ENCODE data around the gene MRM2.
A peak's percentile ranks its signal among the peaks of the same experiment; 100 is the strongest.

Gene MRM2

GRCh38 chr7:2281541-2281940 is 39.5 kb upstream of the MRM2 start:
- peaks cover 0 to 55% (median 10%) of the 10 kb centered on the region in 11 experiments; a peak in 13 of 22 replicates for H3K36me3 ChIP-seq
- no peaks in the 10 kb centered on the region for H3K27me3 ChIP-seq
- peaks cover 27 to 95% (median 49%) of the 10 kb centered on the region in 11 experiments; a peak in 21 of 22 replicates for H4K20me1 ChIP-seq
- H3K9ac ChIP-seq: peak overlapping the region in 4 of 11 experiments; percentile 10 to 44 (median 32); a peak in 2 of 22 replicates
- H3K9me3 ChIP-seq (replicated peaks in 1 of 11): no peaks in the 10 kb centered on the region
- peaks cover 37 to 47% (median 43%) of the 10 kb centered on the region in 10 experiments for H3K4me1 ChIP-seq
- H3K27ac ChIP-seq: no peak overlapping the region
- TF ChIP-seq Cebpa-rat (IDR thresholded peaks at IDR 0.05): no peak
- peak overlapping the region; percentile 9 to 68 (median 39); a peak in 17 of 22 replicates for H3K4me2 ChIP-seq
- H3K4me3 ChIP-seq: no peak overlapping the region

- no peaks in the 10 kb centered on the region for H3K9me3 ChIP-seq (replicated peaks in 1 of 11)
- no peak overlapping the region for H3K27ac ChIP-seq
- no peaks in the 10 kb centered on the region for H3K27me3 ChIP-seq
- peak overlapping the region in 10 of 11 experiments; percentile 2 to 62 (median 33); a peak in 16 of 22 replicates for H3K4me2 ChIP-seq
- H3K36me3 ChIP-seq: peaks cover 0 to 58% (median 16%) of the 10 kb centered on the region in 11 experiments; a peak in 13 of 22 replicates
- peak overlapping the region in 1 of 11 experiments; percentile 15; a peak in 1 of 22 replicates for H3K9ac ChIP-seq
- peaks cover 37 to 49% (median 47%) of the 10 kb centered on the region in 10 experiments for H3K4me1 ChIP-seq
- peaks cover 25 to 95% (median 52%) of the 10 kb centered on the region in 11 experiments; a peak in 21 of 22 replicates for H4K20me1 ChIP-seq
- H3K4me3 ChIP-seq: no peak overlapping the region
- no peak for TF ChIP-seq Cebpa-rat (IDR thresholded peaks at IDR 0.05)
Observed at GRCh38 chr7:2280424-2280823, 38.4 kb upstream of the MRM2 start.

GRCh38 chr7:2279896-2280295 is 37.9 kb upstream of the MRM2 start:
- Histone ChIP-seq H3K4me3 (no peak overlapping the region), H3K27ac (no peak overlapping the region), H3K27me3 (no peaks in the 10 kb centered on the region), H4K20me1 (peaks cover 23 to 95% (median 49%) of the 10 kb centered on the region in 11 experiments; a peak in 21 of 22 replicates), H3K9ac (peak overlapping the region in 1 of 11 experiments; percentile 29; a peak in 1 of 22 replicates), H3K36me3 (peaks cover 0 to 63% (median 19%) of the 10 kb centered on the region in 11 experiments; a peak in 19 of 22 replicates), H3K4me2 (peak overlapping the region in 10 of 11 experiments; percentile 2 to 62 (median 33); a peak in 15 of 22 replicates), H3K4me1 (peaks cover 37 to 49% (median 47%) of the 10 kb centered on the region in 10 experiments), H3K9me3 (replicated peaks in 1 of 11) (no peaks in the 10 kb centered on the region)
- TF ChIP-seq Cebpa-rat (IDR thresholded peaks at IDR 0.05): no peak

- Histone ChIP-seq H3K4me3 (no peak overlapping the region), H3K36me3 (peaks cover 9 to 65% (median 37%) of the 10 kb centered on the region in 11 experiments; a peak in 21 of 22 replicates), H3K9ac (no peak overlapping the region), H3K9me3 (replicated peaks in 1 of 11) (no peaks in the 10 kb centered on the region), H3K27me3 (no peaks in the 10 kb centered on the region), H3K4me2 (no peak overlapping the region), H3K27ac (no peak overlapping the region), H4K20me1 (peaks cover 23 to 94% (median 44%) of the 10 kb centered on the region in 11 experiments; a peak in 21 of 22 replicates), H3K4me1 (peaks cover 29 to 44% (median 38%) of the 10 kb centered on the region in 10 experiments)
- TF ChIP-seq Cebpa-rat (IDR thresholded peaks at IDR 0.05): no peak
Observed at GRCh38 chr7:2278026-2278425, 36.0 kb upstream of the MRM2 start.

- H3K4me2 ChIP-seq: peak overlapping the region in 2 of 11 experiments; percentile 3 to 19; a peak in 1 of 22 replicates
- H3K4me3 ChIP-seq: no peak overlapping the region
- H3K4me1 ChIP-seq: peaks cover 12 to 39% (median 33%) of the 10 kb centered on the region in 10 experiments
- H3K9ac ChIP-seq: peak overlapping the region in 1 of 11 experiments; percentile 29; a peak in 1 of 22 replicates
- peaks cover 13 to 92% (median 28%) of the 10 kb centered on the region in 11 experiments; a peak in 21 of 22 replicates for H4K20me1 ChIP-seq
- H3K27ac ChIP-seq: no peak overlapping the region
- no peaks in the 10 kb centered on the region for H3K9me3 ChIP-seq (replicated peaks in 1 of 11)
- TF ChIP-seq Cebpa-rat (IDR thresholded peaks at IDR 0.05): no peak
- peaks cover 18 to 84% (median 54%) of the 10 kb centered on the region in 11 experiments; a peak in 21 of 22 replicates for H3K36me3 ChIP-seq
- H3K27me3 ChIP-seq: no peaks in the 10 kb centered on the region
Observed at GRCh38 chr7:2276107-2276506, 34.1 kb upstream of the MRM2 start.

- peaks cover 23 to 94% (median 62%) of the 10 kb centered on the region in 11 experiments; a peak in 21 of 22 replicates for H3K36me3 ChIP-seq
- no peak overlapping the region for H3K27ac ChIP-seq
- no peak for TF ChIP-seq Cebpa-rat (IDR thresholded peaks at IDR 0.05)
- no peak overlapping the region for H3K4me3 ChIP-seq
- no peak overlapping the region for H3K9ac ChIP-seq
- H4K20me1 ChIP-seq: peaks cover 10 to 92% (median 18%) of the 10 kb centered on the region in 11 experiments; a peak in 19 of 22 replicates
- H3K9me3 ChIP-seq (replicated peaks in 1 of 11): no peaks in the 10 kb centered on the region
- H3K4me1 ChIP-seq: peaks cover 1 to 38% (median 32%) of the 10 kb centered on the region in 10 experiments; a peak in 19 of 20 replicates
- H3K27me3 ChIP-seq: no peaks in the 10 kb centered on the region
- H3K4me2 ChIP-seq: no peak overlapping the region
Observed at GRCh38 chr7:2275101-2275500, 33.1 kb upstream of the MRM2 start.

- Histone ChIP-seq H3K4me3 (no peak overlapping the region), H3K9ac (no peak overlapping the region), H3K36me3 (peaks cover 27 to 94% (median 65%) of the 10 kb centered on the region in 11 experiments), H3K4me1 (peaks cover 0 to 33% (median 27%) of the 10 kb centered on the region in 10 experiments; a peak in 15 of 20 replicates), H4K20me1 (peaks cover 6 to 92% (median 14%) of the 10 kb centered on the region in 11 experiments; a peak in 19 of 22 replicates), H3K4me2 (no peak overlapping the region), H3K27me3 (no peaks in the 10 kb centered on the region), H3K27ac (no peak overlapping the region), H3K9me3 (replicated peaks in 1 of 11) (no peaks in the 10 kb centered on the region)
- TF ChIP-seq Cebpa-rat (IDR thresholded peaks at IDR 0.05): no peak
Observed at GRCh38 chr7:2274666-2275065, 32.7 kb upstream of the MRM2 start.

GRCh38 chr7:2273866-2274265 is 31.9 kb upstream of the MRM2 start:
- Histone ChIP-seq H3K9me3 (replicated peaks in 1 of 11) (no peaks in the 10 kb centered on the region), H3K9ac (no peak overlapping the region), H3K27me3 (no peaks in the 10 kb centered on the region), H3K4me3 (no peak overlapping the region), H3K27ac (no peak overlapping the region), H4K20me1 (peaks cover 0 to 87% (median 12%) of the 10 kb centered on the region in 11 experiments; a peak in 16 of 22 replicates), H3K4me1 (peaks cover 0 to 28% (median 23%) of the 10 kb centered on the region in 10 experiments; a peak in 15 of 20 replicates), H3K36me3 (peaks cover 30 to 92% (median 68%) of the 10 kb centered on the region in 11 experiments), H3K4me2 (no peak overlapping the region)
- TF ChIP-seq Cebpa-rat (IDR thresholded peaks at IDR 0.05): no peak

- H3K9ac ChIP-seq: peak overlapping the region in 1 of 11 experiments; percentile 41; a peak in 1 of 22 replicates
- peaks cover 30 to 78% (median 67%) of the 10 kb centered on the region in 11 experiments for H3K36me3 ChIP-seq
- H3K27me3 ChIP-seq: no peaks in the 10 kb centered on the region
- H3K9me3 ChIP-seq (replicated peaks in 1 of 11): no peaks in the 10 kb centered on the region
- H3K4me3 ChIP-seq: no peak overlapping the region
- H3K27ac ChIP-seq: no peak overlapping the region
- H4K20me1 ChIP-seq: peaks cover 0 to 72% (median 8%) of the 10 kb centered on the region in 11 experiments; a peak in 11 of 22 replicates
- TF ChIP-seq Cebpa-rat (IDR thresholded peaks at IDR 0.05): no peak
- H3K4me2 ChIP-seq: peak overlapping the region in 6 of 11 experiments; percentile 33 to 68 (median 64); a peak in 11 of 22 replicates
- H3K4me1 ChIP-seq: peaks cover 0 to 28% (median 23%) of the 10 kb centered on the region in 10 experiments; a peak in 15 of 20 replicates
Observed at GRCh38 chr7:2272031-2272430, 30.0 kb upstream of the MRM2 start.
